ENCODE results near the gene TCAP.

DNA sequence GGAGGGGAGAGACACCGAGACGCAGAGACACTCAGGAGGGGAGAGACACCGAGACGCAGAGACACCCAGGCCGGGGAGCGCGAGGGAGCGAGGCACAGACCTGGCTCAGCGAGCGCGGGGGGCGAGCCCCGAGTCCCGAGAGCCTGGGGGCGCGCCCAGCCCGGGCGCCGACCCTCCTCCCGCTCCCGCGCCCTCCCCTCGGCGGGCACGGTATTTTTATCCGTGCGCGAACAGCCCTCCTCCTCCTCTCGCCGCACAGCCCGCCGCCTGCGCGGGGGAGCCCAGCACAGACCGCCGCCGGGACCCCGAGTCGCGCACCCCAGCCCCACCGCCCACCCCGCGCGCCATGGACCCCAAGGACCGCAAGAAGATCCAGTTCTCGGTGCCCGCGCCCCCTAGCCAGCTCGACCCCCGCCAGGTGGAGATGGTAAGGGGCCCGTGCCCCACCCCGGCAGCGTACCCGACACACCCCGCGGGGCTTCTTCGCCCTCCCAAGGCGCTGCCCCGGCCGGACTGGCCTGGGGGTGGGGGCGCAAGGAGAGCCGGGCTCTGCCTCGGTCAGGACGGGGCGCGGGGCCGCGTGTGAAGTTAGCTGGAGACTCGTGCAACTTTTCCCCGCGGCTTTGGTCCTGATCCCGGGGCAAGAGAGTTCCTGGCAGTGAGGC is 38.0 kb upstream of the TCAP start:
- no peak for TF ChIP-seq POLR2AphosphoS5 (IDR thresholded peaks at IDR 0.05)
- TF ChIP-seq POLR2A (IDR thresholded peaks at IDR 0.05) = no peak
- TF ChIP-seq EP300 (IDR thresholded peaks at IDR 0.05) = no peak
- TF ChIP-seq, protein P1, sequence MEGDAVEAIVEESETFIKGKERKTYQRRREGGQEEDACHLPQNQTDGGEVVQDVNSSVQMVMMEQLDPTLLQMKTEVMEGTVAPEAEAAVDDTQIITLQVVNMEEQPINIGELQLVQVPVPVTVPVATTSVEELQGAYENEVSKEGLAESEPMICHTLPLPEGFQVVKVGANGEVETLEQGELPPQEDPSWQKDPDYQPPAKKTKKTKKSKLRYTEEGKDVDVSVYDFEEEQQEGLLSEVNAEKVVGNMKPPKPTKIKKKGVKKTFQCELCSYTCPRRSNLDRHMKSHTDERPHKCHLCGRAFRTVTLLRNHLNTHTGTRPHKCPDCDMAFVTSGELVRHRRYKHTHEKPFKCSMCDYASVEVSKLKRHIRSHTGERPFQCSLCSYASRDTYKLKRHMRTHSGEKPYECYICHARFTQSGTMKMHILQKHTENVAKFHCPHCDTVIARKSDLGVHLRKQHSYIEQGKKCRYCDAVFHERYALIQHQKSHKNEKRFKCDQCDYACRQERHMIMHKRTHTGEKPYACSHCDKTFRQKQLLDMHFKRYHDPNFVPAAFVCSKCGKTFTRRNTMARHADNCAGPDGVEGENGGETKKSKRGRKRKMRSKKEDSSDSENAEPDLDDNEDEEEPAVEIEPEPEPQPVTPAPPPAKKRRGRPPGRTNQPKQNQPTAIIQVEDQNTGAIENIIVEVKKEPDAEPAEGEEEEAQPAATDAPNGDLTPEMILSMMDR (IDR thresholded peaks at IDR 0.05) = no peak
